ENCODE measurements around the gene HIVEP2.

Gene HIVEP2

GRCh38 chr6:142810952-142811514, 133.9 kb downstream of the HIVEP2 start:
- no peak for DNase-seq

DNA sequence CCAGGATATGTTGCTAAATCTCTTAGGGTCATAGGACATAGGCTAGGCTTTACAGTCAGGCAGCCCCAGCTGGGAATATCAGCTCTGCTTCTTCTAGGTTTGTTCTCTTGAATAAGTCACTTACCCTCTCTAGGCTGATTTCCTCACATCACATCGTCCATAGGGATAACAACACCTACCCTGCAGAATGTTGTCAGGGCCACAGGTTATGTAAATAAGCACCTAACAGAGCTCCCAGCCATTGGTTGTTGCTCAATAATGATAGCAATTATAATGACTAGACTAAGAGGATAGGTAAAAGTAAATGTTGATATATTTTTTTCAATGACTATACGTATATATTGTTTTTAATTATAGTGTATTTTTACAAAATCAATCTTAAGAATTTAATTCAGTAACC, 135.0 kb downstream of the HIVEP2 start:
- DNase-seq, result no peak

- no peak for DNase-seq
Measured at GRCh38 chr6:142808405-142809061, 136.4 kb downstream of the HIVEP2 start.

DNA sequence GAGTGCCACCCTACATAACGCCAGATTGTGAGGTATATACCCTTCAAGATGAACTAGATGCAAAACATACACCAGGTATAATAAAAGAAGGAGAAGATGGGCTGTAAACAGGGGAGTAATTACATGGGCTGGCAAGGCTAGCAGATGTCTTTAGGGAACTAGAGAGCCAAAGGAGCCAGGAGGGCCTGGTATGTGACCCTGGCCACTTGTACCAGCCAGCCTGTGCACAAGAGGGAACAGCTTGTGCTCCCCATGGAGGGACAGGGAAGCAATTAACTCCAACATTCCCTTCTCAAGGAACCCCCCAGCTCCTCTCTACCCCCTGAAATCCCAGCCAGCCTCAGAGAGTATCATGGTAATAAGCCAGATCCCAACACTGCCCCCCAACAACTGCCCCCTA, 139.9 kb downstream of the HIVEP2 start:
- no peak for DNase-seq

DNA sequence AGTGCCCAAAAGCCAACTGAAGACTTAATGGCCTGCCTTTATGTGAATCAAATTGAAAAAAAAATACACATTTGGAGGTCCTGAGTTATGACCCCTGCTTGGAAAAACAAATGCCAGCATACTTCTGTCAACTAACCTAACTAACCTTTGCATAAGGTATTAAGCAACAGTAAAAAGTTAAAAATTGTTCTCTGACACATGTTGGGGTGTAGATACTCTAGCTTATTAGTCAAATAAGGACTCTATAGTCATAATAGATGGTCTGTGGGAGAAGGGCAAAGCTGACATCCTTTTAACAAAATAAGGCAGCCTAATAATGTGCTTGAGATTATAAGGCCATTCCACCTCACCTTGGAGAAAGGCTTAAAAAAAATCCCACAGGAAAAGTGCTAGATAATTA, 140.5 kb downstream of the HIVEP2 start:
- DNase-seq, result no peak

GRCh38 chr6:142803495-142804058, 141.4 kb downstream of the HIVEP2 start:
- no peak for DNase-seq

DNA sequence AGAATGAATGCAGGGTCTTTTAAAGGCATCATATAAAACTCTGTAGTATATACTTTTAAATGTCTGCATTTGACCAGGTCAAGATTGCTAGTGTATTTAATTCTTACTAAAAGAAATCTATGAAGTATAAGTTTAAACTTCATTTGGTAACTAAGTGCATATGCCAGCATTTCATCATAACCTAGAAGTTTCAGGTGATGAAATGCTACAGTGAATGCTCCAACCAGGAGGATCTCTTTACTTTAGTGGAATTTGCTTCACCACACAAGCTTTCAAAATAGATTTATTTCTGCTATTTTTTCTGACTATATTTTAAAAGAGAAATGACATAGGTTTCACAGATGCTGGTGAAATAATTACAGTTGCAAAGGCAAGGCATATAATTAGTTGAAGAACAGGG, 141.9 kb downstream of the HIVEP2 start:
- no peak for DNase-seq

DNA sequence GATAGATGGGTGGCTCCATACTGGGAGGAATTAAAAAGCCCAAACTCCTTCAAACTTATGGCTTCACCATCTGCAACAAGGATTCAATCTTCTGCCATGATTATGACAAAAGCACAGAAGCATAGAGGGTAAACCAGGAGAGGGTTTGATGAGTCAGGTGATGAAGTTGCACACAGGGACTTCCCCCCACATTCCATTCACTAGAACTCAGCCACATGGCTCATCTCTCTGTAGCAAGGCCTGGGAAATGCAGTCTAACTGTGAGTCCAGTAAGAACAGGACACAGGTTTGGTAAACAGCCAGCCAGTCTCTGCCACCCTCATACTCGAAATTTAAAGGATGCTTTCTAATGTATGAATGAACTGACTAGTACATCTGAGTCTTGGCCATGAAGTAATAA, 142.9 kb downstream of the HIVEP2 start:
- DNase-seq, result peak; percentile 99

GRCh38 chr6:142800240-142800639, 144.7 kb downstream of the HIVEP2 start:
- DNase-seq, result no peak

GRCh38 chr6:142799639-142800038, 145.3 kb downstream of the HIVEP2 start:
- DNase-seq, result no peak

GRCh38 chr6:142797159-142797558, 147.8 kb downstream of the HIVEP2 start:
- no peak for DNase-seq

GRCh38 chr6:142796571-142796970, 148.4 kb downstream of the HIVEP2 start:
- DNase-seq, result peak; percentile 69

DNA sequence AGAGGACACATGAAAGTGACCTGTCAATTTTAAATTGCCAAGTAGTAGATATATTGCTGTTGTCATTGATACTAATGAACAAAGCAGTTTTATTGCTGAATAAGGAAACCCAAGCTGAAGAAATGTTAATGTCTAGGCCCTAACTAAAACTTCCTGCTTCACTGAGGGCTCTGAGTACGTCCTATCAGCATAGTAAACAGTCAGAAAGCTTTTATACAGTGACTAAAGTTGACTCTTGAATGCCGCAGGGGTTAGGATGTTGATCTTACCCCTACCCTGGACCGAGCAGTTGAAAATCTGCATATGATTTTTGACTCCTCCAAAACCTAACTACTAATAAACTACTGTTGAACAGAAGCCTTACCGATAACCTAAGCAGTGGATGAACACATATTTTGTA, 149.0 kb downstream of the HIVEP2 start:
- DNase-seq, result no peak

DNA sequence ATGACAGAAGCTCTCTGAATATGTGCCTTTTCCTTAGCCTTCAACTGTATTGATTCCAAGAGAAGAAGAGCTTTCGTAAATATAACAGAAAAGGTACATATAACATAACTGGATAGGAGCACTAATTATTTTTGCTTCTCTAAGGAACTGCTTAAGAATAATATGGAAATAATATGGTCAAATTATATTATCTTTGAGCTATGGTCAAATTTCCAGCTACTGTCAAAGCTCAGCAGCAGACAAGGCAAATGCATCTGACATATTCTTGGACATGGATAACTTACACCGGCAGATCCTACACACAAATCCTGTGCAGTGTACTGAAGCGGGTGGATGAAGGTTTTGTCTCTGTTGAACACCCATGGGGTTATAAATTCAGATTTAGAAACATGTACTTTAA, 150.6 kb downstream of the HIVEP2 start:
- DNase-seq, result no peak

DNA sequence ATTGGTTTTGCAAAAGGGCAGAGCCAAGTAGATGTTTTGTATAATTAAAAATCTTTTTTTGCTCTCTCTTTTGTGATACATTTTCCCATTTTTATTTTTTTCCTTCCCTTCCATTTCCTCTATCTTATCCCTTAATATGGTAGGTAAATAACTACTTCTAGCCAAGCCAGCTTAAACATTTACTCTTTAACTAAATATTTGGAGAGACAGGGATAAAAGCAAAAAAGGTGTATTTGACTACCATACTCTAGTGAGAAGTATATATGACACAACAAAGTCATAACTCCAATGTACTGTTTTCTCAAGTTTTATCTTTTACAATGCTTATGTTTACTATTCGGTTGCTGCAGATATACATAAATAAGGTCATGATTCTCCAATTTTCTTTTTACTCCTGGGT, 154.7 kb downstream of the HIVEP2 start:
- no peak for DNase-seq

GRCh38 chr6:142787422-142787821, 157.6 kb downstream of the HIVEP2 start:
- DNase-seq, result no peak

- peak; percentile 33 for DNase-seq
Measured at GRCh38 chr6:142786476-142786875, 158.5 kb downstream of the HIVEP2 start.

DNA sequence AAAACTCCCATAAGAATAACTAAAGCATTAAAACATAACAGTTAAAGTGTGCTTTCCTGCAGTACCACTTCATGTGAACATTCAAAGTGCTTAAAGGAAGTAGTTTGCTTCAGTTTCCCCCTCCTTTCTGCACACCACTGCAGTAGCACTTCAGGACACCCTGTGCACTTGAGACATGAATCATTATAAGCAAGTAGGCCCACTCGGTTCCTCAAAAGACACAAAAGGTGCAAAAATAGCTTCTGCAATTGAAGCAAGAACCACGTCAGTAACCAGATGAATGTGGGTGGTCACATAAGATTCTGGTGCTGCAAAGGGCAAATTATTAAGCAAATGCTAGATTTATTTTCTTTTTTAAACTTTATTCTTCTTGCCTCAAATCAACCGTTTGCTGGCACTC, 160.6 kb downstream of the HIVEP2 start:
- no peak for DNase-seq

GRCh38 chr6:142783499-142783898, 161.5 kb downstream of the HIVEP2 start:
- no peak for DNase-seq

DNA sequence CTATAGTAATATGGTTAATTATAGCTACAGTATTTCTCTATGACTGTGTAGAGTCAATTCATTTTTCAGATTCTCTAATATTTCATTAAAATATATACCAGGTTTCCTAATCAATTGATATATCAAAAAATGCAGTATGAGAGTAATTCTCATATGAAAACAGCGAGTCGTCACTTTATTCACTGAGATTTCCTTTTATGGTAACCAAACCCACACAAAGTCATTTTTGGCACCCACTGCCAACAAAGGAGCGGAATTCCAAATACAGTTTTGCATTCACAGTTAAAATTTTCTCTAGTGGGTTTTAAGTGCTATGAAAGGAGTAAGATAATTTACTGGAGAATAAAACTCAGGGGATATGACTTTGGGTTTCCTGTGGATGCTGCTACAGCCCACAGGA, 163.8 kb downstream of the HIVEP2 start:
- DNase-seq, result no peak

GRCh38 chr6:142773859-142774648, 170.9 kb downstream of the HIVEP2 start:
- DNase-seq, result no peak

DNA sequence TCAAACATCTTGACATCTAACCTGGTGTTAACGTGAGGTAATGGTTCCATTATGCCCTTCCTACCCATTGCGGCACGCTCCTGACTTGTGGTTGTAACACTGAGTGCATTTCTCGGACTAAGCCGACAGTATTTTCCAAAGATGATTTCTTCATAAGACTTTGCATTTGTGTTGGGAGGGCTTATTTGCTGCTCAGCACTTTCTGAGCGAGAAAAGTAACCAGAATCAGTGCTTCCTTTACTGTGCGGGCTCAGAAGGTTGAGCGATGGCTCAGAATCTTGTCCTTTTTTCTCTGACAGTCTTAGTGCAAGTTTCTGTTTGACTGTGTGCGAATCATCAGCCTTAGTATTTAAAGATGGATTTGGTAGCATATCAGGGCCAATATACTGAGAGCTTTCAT, 171.7 kb downstream of the HIVEP2 start:
- DNase-seq, result no peak

DNA sequence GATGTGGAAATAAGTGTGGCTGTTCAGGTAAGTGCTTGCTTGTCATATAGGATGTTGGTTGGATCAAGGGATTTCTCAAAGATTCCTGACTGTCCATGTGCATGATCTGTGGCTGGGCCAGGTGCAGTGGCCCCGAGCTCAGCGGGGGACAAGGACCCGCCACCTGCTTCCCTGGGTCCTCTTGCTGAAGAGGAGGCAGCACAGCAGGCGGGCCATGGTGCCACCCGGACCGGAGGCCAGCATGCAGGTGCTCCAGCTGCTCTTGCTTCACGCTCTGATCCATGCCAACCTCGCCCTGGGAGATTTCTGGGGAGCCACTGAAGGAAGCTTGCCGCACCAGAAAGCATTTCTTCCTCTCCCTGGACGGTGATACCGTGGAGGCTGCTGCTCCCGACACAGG, 173.8 kb downstream of the HIVEP2 start:
- no peak for DNase-seq

DNA sequence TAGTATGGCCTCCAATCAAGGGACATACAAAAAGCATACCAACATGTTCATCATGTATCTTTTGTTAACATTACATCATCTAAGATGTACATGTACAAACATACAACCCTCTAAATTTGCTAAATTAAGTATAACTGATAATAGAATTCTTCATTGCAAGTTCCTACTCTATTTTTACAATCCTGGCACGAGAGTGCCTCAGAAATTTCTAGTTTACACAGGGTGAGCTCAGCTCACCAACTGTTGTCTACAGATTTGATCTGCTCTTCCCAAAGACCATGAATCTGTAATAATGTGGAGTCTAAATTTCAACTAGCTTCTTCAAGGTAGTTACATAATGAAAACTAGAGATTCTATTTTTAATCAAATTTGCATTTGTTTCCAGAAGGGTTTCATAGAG, 179.7 kb downstream of the HIVEP2 start:
- DNase-seq, result no peak
